GM23248 (cell line): ENCODE data around the gene S100A16. TPM values are rescaled to one million over a fixed set of nuclear protein-coding genes. Genes with fewer than 3 reads are reported as not detected.

Experiments used
- DNase-seq: peaks from one replicate; pipeline ENCODE4 v3.0.0-alpha.2; 2015
- H2AFZ ChIP-seq: fragments of 200-600 bp; sonication (generic); 2 replicates; pipeline ENCODE4 v1.6.1; 2016; ENCODE audit warnings: antibody characterized with exemption
- H3F3A ChIP-seq: fragments of 200-600 bp; sonication (generic); 2 replicates; pipeline ENCODE4 v1.6.1; 2016; ENCODE audit warnings: mild to moderate bottlenecking, antibody characterized with exemption, mixed run types; ENCODE audit not compliant: insufficient read depth
- H3K27ac ChIP-seq: fragments of 200-600 bp; sonication (generic); 2 replicates; pipeline ENCODE4 v1.5.1; 2016; ENCODE audit warnings: mild to moderate bottlenecking
- H3K27me3 ChIP-seq: fragments of 200-600 bp; sonication (generic); replicated peaks from 2 replicates; pipeline ENCODE4 v1.6.1; 2016; ENCODE audit warnings: mild to moderate bottlenecking; ENCODE audit not compliant: insufficient read depth
- H3K36me3 ChIP-seq: fragments of 200-600 bp; sonication (generic); 2 replicates; pipeline ENCODE4 v1.6.1; 2016; ENCODE audit warnings: low read depth, mild to moderate bottlenecking
- H3K4me1 ChIP-seq: fragments of 200-600 bp; sonication (generic); 2 replicates; pipeline ENCODE4 v1.6.1; 2016; ENCODE audit warnings: mild to moderate bottlenecking; ENCODE audit not compliant: insufficient read depth
- H3K4me2 ChIP-seq: fragments of 200-600 bp; sonication (generic); one replicate; pipeline ENCODE4 v1.6.1; 2016; ENCODE audit warnings: mild to moderate bottlenecking; ENCODE audit not compliant: unreplicated experiment
- H3K4me3 ChIP-seq: fragments of 200-600 bp; sonication (generic); 2 replicates; pipeline ENCODE4 v1.5.1; 2016; ENCODE audit warnings: mild to moderate bottlenecking
- H3K79me2 ChIP-seq: fragments of 200-600 bp; sonication (generic); 2 replicates; pipeline ENCODE4 v1.6.1; 2016; ENCODE audit warnings: mild to moderate bottlenecking; ENCODE audit not compliant: insufficient read depth
- H3K9ac ChIP-seq: fragments of 200-600 bp; sonication (generic); 2 replicates; pipeline ENCODE4 v1.6.1; 2016; ENCODE audit warnings: mild to moderate bottlenecking
- H3K9me2 ChIP-seq: fragments of 200-600 bp; sonication (generic); 2 replicates; pipeline ENCODE4 v1.6.1; 2016; ENCODE audit warnings: mixed run types, mild to moderate bottlenecking, moderate library complexity; ENCODE audit not compliant: insufficient read depth
- H3K9me3 ChIP-seq: fragments of 200-600 bp; sonication (generic); one replicate; pipeline ENCODE4 v1.6.1; 2017; ENCODE audit warnings: low read depth
- H4K20me1 ChIP-seq: fragments of 200-600 bp; sonication (generic); 2 replicates; pipeline ENCODE4 v1.6.0; 2016; ENCODE audit not compliant: insufficient read depth
- EZH2 ChIP-seq: fragments of 200-600 bp; sonication (generic); IDR thresholded peaks from 2 replicates; pipeline ENCODE4 v1.6.1; 2018; ENCODE audit warnings: antibody characterized with exemption, mild to moderate bottlenecking; ENCODE audit not compliant: insufficient read depth, poor library complexity, severe bottlenecking
- EZH2phosphoT487 ChIP-seq: fragments of 200-600 bp; sonication (generic); IDR thresholded peaks from 2 replicates; pipeline ENCODE4 v1.6.1; 2018; ENCODE audit warnings: antibody characterized with exemption, moderate library complexity, mild to moderate bottlenecking, low read depth; ENCODE audit not compliant: insufficient read depth
- WGBS, 2 experiments: methylation state at CpG; one replicate each; pipeline ENCODE4 v1.1.6; 2015 to 2017; ENCODE audit warnings: low lambda C conversion rate in 2 of 2, low coverage in 1 of 2; ENCODE audit errors: missing lambda C conversion rate in 2 of 2; 5-methylcytosine and 5-hydroxymethylcytosine counted together
- in situ Hi-C: fragments of 300-500 bp; cut with MboI; formaldehyde crosslinking; loops from 2 replicates; pipeline ENCODE4 v1.15.0; 2020
- polyA plus RNA-seq: library from polyadenylated mRNA; unstranded; fragments of >200 nt; fragmentation: Nextera tagmentation; extraction: Ambion mirVana; gene quantifications from 2 replicates; pipeline ENCODE4 v1.2.1, GENCODE V29; 2016
- total RNA-seq: library from RNA; depleted of rRNA; stranded (reverse); fragments of >200 nt; shearing (Covaris generic); gene quantifications from 2 replicates; pipeline ENCODE4 v1.2.3, GENCODE V29; 2014

Gene S100A16
- total and polyA plus RNA-seq, 2 experiments from 2014 or later = 615 to 801 TPM

GRCh38 chr1:153573351-153573750, 39.6 kb downstream of the S100A16 start:
- H4K20me1 ChIP-seq = no peaks in the 10 kb centered on the region
- DNase-seq = no peak
- no peaks in the 10 kb centered on the region for H3K9me3 ChIP-seq
- in situ Hi-C loops = no loop called here
- WGBS, 2 experiments = 75 to 78% methylated on average over 3 of the region's 3 CpGs
- H2AFZ ChIP-seq = no peak overlapping the region
- peak overlapping the region; percentile 72 for H3K9ac ChIP-seq
- TF ChIP-seq EZH2 (no peak), EZH2phosphoT487 (no peak)
- H3K36me3 ChIP-seq = no peaks in the 10 kb centered on the region
- no peaks in the 10 kb centered on the region for H3K79me2 ChIP-seq
- H3K4me3 ChIP-seq = no peak overlapping the region
- H3K4me2 ChIP-seq = peak overlapping the region; percentile 63
- H3F3A ChIP-seq = peaks cover 27% of the 10 kb centered on the region
- H3K9me2 ChIP-seq = no peaks in the 10 kb centered on the region
- H3K27me3 ChIP-seq = no peaks in the 10 kb centered on the region
- peaks cover 32% of the 10 kb centered on the region for H3K4me1 ChIP-seq
- peak overlapping the region; percentile 89 for H3K27ac ChIP-seq

DNA sequence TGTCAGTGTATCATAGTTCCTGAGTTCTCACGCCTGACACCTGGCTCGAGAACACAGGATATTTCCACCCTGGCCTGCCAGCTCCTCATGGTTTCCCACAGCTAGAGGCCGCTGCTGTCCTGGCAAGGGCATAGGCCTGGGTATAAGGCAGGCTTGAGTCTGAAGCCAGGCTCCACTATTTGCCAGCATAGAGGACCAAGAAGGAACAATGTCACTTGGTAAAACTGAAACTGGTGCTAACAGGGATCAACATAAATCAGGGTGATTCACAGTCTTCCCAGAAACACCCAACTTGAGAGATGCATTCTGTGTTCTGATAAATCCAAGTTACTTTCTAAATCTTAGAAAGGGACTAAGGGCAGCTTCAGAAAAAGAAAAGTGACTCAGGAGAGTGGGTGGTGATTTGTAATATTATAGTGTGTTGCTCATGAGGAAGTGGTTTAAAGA, 40.3 kb downstream of the S100A16 start:
- peak overlapping the region; percentile 63 for H3K4me2 ChIP-seq
- no peaks in the 10 kb centered on the region for H3K36me3 ChIP-seq
- peak overlapping the region; percentile 39 for H3K4me3 ChIP-seq
- in situ Hi-C loops = no loop called here
- no peak overlapping the region for H2AFZ ChIP-seq
- peak; percentile 94 for DNase-seq
- peaks cover 32% of the 10 kb centered on the region for H3K4me1 ChIP-seq
- TF ChIP-seq EZH2phosphoT487 = no peak
- no peak for TF ChIP-seq EZH2
- H3F3A ChIP-seq = peaks cover 31% of the 10 kb centered on the region
- peak overlapping the region; percentile 72 for H3K9ac ChIP-seq
- no peaks in the 10 kb centered on the region for H3K9me3 ChIP-seq
- no peaks in the 10 kb centered on the region for H3K27me3 ChIP-seq
- H3K79me2 ChIP-seq = no peaks in the 10 kb centered on the region
- WGBS, 2 experiments = 0% methylated on average over 3 of the region's 3 CpGs
- peak overlapping the region; percentile 89 for H3K27ac ChIP-seq
- no peaks in the 10 kb centered on the region for H4K20me1 ChIP-seq
- no peaks in the 10 kb centered on the region for H3K9me2 ChIP-seq

- no peak overlapping the region for H2AFZ ChIP-seq
- in situ Hi-C loops = no loop called here
- H3K4me3 ChIP-seq = no peak overlapping the region; the same call in 1 of the 2 replicates
- H4K20me1 ChIP-seq = no peaks in the 10 kb centered on the region
- TF ChIP-seq EZH2phosphoT487 (no peak), EZH2 (no peak)
- H3K36me3 ChIP-seq = no peaks in the 10 kb centered on the region
- DNase-seq = no peak
- H3K9me3 ChIP-seq = no peaks in the 10 kb centered on the region
- H3K79me2 ChIP-seq = no peaks in the 10 kb centered on the region
- 67 to 74% methylated on average over 7 of the region's 7 CpGs for WGBS, 2 experiments
- H3F3A ChIP-seq = peaks cover 37% of the 10 kb centered on the region
- no peaks in the 10 kb centered on the region for H3K9me2 ChIP-seq
- peak overlapping the region; percentile 72 for H3K9ac ChIP-seq
- peak overlapping the region; percentile 63 for H3K4me2 ChIP-seq
- peaks cover 39% of the 10 kb centered on the region for H3K4me1 ChIP-seq
- no peaks in the 10 kb centered on the region for H3K27me3 ChIP-seq
- H3K27ac ChIP-seq = peak overlapping the region; percentile 89
Measured at GRCh38 chr1:153571706-153572105, 41.2 kb downstream of the S100A16 start.

DNA sequence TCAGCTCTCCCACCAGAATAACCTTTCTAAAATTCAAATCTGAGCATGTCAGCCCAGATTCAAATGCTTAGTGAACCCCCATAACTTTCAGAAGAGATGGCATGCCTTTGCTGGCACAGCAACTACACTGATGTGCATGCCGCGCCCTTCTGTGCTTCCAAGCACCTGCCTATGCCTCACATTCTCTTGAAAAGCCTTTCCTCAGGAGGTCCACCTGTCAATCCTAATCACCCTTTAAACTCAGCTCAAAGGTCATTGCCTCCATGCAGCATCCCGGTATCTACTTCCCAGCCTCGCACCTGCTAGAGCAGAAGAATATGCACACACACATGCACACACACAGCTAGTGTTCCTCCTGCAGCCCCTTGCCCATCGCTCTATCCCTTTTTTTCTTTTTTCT, 42.1 kb downstream of the S100A16 start:
- 99% methylated on average over 5 of the region's 5 CpGs for WGBS, 2 experiments
- H3K9me2 ChIP-seq = no peaks in the 10 kb centered on the region

GRCh38 chr1:153569465-153569864, 43.5 kb downstream of the S100A16 start:
- Histone ChIP-seq H3K27me3 (no peaks in the 10 kb centered on the region), H3K4me2 (no peak overlapping the region), H4K20me1 (no peaks in the 10 kb centered on the region), H3K9ac (no peak overlapping the region), H3K4me3 (no peak overlapping the region), H3K27ac (no peak overlapping the region), H3K79me2 (no peaks in the 10 kb centered on the region), H2AFZ (no peak overlapping the region), H3K4me1 (peaks cover 54% of the 10 kb centered on the region), H3K36me3 (no peaks in the 10 kb centered on the region), H3K9me2 (no peaks in the 10 kb centered on the region), H3K9me3 (no peaks in the 10 kb centered on the region), H3F3A (peaks cover 40% of the 10 kb centered on the region)
- TF ChIP-seq EZH2 = no peak
- no peak for TF ChIP-seq EZH2phosphoT487
- in situ Hi-C loops = no loop called here
- no peak for DNase-seq
- WGBS, 2 experiments = 92% methylated on average over 8 of the region's 8 CpGs

More for the DNA sequence above, 42.1 kb downstream of the S100A16 start:
- Histone ChIP-seq H2AFZ (no peak overlapping the region), H3K27ac (no peak overlapping the region), H3K4me1 (peaks cover 43% of the 10 kb centered on the region), H3K79me2 (no peaks in the 10 kb centered on the region), H3F3A (peaks cover 39% of the 10 kb centered on the region), H3K9me3 (no peaks in the 10 kb centered on the region), H3K4me2 (no peak overlapping the region), H3K9ac (no peak overlapping the region), H3K36me3 (no peaks in the 10 kb centered on the region), H4K20me1 (no peaks in the 10 kb centered on the region), H3K27me3 (no peaks in the 10 kb centered on the region), H3K4me3 (no peak overlapping the region)
- no peak for DNase-seq
- no peak for TF ChIP-seq EZH2phosphoT487
- no peak for TF ChIP-seq EZH2
- in situ Hi-C loops = no loop called here
